Measurements from ENCODE around the gene HS3ST5.

DNA sequence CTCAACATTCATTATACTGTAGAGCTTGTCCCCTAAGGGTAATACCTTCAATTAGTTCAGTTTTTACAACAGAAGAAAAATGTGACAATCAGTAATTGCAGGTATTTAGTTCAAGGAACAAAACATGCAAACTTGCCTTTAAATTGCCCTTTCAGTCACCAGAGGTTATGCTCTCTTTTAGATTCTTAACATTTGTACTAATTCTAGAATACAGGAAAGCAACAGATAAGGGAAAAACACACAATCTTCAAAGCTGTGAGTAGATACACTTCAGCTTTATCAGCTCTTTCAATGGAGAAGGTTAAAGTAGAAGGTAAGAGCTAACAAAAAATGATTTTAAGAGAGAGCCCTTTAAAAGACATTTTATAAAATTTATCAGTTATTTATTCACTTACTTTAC lies 173.1 kb downstream of the HS3ST5 start:
- TF ChIP-seq CTCF (IDR thresholded peaks at IDR 0.05) (no peak), ZFX (IDR thresholded peaks at IDR 0.05; ENCODE audit: borderline replicate concordance) (no peak)
